HG03558 (cell line): ENCODE results near the gene SLC38A11.
"Not testable (repeated sequence)": the region's sequence is repeated elsewhere in the genome, so short reads cannot be mapped to it uniquely, and the experiment has no call there.

Experiments
- ATAC-seq: cut with Tn5 transposase; IDR thresholded peaks from one replicate; pipeline ENCODE4 v1.9.1; 2021; ENCODE audit warnings: moderate number of reproducible peaks; ENCODE audit not compliant: unreplicated experiment; ENCODE audit errors: extremely low read depth

The SLC38A11 gene

GRCh38 chr2:164887434-164888144, 67.7 kb downstream of the SLC38A11 start:
- no peak for ATAC-seq

- no peak for ATAC-seq
These were observed 73.0 kb downstream of the SLC38A11 start for GRCh38 chr2:164882276-164882675.

- ATAC-seq: no peak
These were observed 73.8 kb downstream of the SLC38A11 start for GRCh38 chr2:164881524-164881923.

GRCh38 chr2:164879901-164880535, 75.3 kb downstream of the SLC38A11 start:
- no peak for ATAC-seq

GRCh38 chr2:164877927-164878326, 77.4 kb downstream of the SLC38A11 start:
- no peak for ATAC-seq

- no peak for ATAC-seq
These were observed 78.2 kb downstream of the SLC38A11 start for GRCh38 chr2:164877169-164877568.

GRCh38 chr2:164875334-164876205, 79.8 kb downstream of the SLC38A11 start:
- ATAC-seq: no peak

- ATAC-seq: no peak
These were observed 82.0 kb downstream of the SLC38A11 start for GRCh38 chr2:164873210-164873908.

- no peak for ATAC-seq
These were observed 83.9 kb downstream of the SLC38A11 start for GRCh38 chr2:164871404-164871803.

- ATAC-seq: no peak
These were observed 85.9 kb downstream of the SLC38A11 start for GRCh38 chr2:164869420-164869772.

GRCh38 chr2:164868563-164869419, 86.5 kb downstream of the SLC38A11 start:
- ATAC-seq: no peak

GRCh38 chr2:164867779-164868397, 87.4 kb downstream of the SLC38A11 start:
- ATAC-seq: no peak

GRCh38 chr2:164866381-164866780, 88.9 kb downstream of the SLC38A11 start:
- not testable (repeated sequence) for ATAC-seq

GRCh38 chr2:164860694-164861042, 94.7 kb downstream of the SLC38A11 start:
- ATAC-seq: no peak

- not testable (repeated sequence) for ATAC-seq
These were observed 95.2 kb downstream of the SLC38A11 start for GRCh38 chr2:164859906-164860693.

GRCh38 chr2:164859251-164859818, 96.0 kb downstream of the SLC38A11 start:
- ATAC-seq: no peak

GRCh38 chr2:164852086-164852485, 103.2 kb downstream of the SLC38A11 start:
- no peak for ATAC-seq

GRCh38 chr2:164850235-164850634, 105.1 kb downstream of the SLC38A11 start:
- no peak for ATAC-seq
